Uterus (tissue), 2 donors: ENCODE data around the gene DPF3.

Source experiments
- POLR2A ChIP-seq, 2 donors: fragments of 450-650 bp; IDR thresholded peaks; one replicate each; pipeline ENCODE4 v1.6.1; 2016; ENCODE audit warnings: antibody characterized with exemption in 2 of 2, mild to moderate bottlenecking in 1 of 2, moderate library complexity in 1 of 2
- TF ChIP-seq, protein P1 (sequence below), 4 experiments: fragments of 200-600 bp in 2 of 4; fragments of 450-650 bp in 2 of 4; sonication (generic) in 2 of 4; IDR thresholded peaks; one replicate each; pipeline ENCODE4 v1.5.1; 2016 to 2019; ENCODE audit warnings: antibody characterized with exemption in 4 of 4, mild to moderate bottlenecking in 2 of 4, moderate library complexity in 1 of 4

GRCh38 chr14:72741826-72742117, 152.1 kb downstream of the DPF3 start:
- TF ChIP-seq, protein P1, sequence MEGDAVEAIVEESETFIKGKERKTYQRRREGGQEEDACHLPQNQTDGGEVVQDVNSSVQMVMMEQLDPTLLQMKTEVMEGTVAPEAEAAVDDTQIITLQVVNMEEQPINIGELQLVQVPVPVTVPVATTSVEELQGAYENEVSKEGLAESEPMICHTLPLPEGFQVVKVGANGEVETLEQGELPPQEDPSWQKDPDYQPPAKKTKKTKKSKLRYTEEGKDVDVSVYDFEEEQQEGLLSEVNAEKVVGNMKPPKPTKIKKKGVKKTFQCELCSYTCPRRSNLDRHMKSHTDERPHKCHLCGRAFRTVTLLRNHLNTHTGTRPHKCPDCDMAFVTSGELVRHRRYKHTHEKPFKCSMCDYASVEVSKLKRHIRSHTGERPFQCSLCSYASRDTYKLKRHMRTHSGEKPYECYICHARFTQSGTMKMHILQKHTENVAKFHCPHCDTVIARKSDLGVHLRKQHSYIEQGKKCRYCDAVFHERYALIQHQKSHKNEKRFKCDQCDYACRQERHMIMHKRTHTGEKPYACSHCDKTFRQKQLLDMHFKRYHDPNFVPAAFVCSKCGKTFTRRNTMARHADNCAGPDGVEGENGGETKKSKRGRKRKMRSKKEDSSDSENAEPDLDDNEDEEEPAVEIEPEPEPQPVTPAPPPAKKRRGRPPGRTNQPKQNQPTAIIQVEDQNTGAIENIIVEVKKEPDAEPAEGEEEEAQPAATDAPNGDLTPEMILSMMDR (IDR thresholded peaks at IDR 0.05) = no peak
- TF ChIP-seq POLR2A (IDR thresholded peaks at IDR 0.05) = no peak
